ENCODE results near the gene THAP5.

Gene THAP5

DNA sequence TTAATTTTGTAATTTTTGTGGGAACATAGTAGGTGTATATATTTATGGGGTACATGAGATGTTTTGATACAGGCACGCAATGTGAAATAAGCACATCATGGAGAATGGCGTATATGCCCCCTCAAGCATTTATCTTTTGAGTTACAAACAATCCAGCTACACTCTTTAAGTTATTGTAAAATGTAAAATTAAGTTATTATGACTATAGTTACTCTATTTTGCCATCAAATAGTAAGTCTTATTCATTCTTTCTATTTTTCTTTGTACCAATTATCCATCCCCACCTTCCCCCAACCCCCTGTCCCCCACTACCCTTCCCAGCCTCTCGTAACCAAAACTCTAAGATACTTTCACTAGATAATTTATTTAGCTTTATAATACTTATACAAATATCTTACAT, 35.8 kb downstream of the THAP5 start:
- Histone ChIP-seq H3K79me2 (ENCODE audit: insufficient read depth, low read length) (no peaks in the 10 kb centered on the region), H3F3A (ENCODE audit: low read depth) (no peaks in the 10 kb centered on the region), H3K27me3 (ENCODE audit: insufficient read depth, low read length, poor library complexity, severe bottlenecking) (no peaks in the 10 kb centered on the region), H3K9me2 (replicated peaks; ENCODE audit: low read depth, low read length) (no peaks in the 10 kb centered on the region), H3K9me3 (ENCODE audit: insufficient read depth, low read depth, low read length) (no peaks in the 10 kb centered on the region), H3K4me1 (ENCODE audit: insufficient read depth, low read length, poor library complexity, severe bottlenecking) (no peaks in the 10 kb centered on the region), H4K20me1 (ENCODE audit: insufficient read depth, low read length, poor library complexity, severe bottlenecking) (no peaks in the 10 kb centered on the region), H3K4me2 (ENCODE audit: low read depth, low read length, poor library complexity, severe bottlenecking) (no peak overlapping the region), H2AFZ (ENCODE audit: low read length) (no peak overlapping the region), H3K36me3 (ENCODE audit: insufficient read depth, low read length) (no peaks in the 10 kb centered on the region), H3K9ac (ENCODE audit: low read depth, low read length, poor library complexity, severe bottlenecking) (no peak overlapping the region), H3K4me3 (ENCODE audit: low read length, poor library complexity, severe bottlenecking) (no peak overlapping the region)
- TF ChIP-seq EZH2phosphoT487 (IDR thresholded peaks at IDR 0.05; ENCODE audit: borderline replicate concordance): no peak
- TF ChIP-seq, protein P1, sequence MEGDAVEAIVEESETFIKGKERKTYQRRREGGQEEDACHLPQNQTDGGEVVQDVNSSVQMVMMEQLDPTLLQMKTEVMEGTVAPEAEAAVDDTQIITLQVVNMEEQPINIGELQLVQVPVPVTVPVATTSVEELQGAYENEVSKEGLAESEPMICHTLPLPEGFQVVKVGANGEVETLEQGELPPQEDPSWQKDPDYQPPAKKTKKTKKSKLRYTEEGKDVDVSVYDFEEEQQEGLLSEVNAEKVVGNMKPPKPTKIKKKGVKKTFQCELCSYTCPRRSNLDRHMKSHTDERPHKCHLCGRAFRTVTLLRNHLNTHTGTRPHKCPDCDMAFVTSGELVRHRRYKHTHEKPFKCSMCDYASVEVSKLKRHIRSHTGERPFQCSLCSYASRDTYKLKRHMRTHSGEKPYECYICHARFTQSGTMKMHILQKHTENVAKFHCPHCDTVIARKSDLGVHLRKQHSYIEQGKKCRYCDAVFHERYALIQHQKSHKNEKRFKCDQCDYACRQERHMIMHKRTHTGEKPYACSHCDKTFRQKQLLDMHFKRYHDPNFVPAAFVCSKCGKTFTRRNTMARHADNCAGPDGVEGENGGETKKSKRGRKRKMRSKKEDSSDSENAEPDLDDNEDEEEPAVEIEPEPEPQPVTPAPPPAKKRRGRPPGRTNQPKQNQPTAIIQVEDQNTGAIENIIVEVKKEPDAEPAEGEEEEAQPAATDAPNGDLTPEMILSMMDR (conservative IDR thresholded peaks at IDR 0.05; ENCODE audit: low read length): no peak

GRCh38 chr7:108529341-108529740, 40.2 kb downstream of the THAP5 start:
- H3K4me3 ChIP-seq (ENCODE audit: low read length, poor library complexity, severe bottlenecking): no peak overlapping the region
- H3K36me3 ChIP-seq (ENCODE audit: insufficient read depth, low read length): no peaks in the 10 kb centered on the region
- peaks cover 9% of the 10 kb centered on the region for H4K20me1 ChIP-seq (ENCODE audit: insufficient read depth, low read length, poor library complexity, severe bottlenecking)
- H3K27me3 ChIP-seq (ENCODE audit: insufficient read depth, low read length, poor library complexity, severe bottlenecking): no peaks in the 10 kb centered on the region
- peaks cover 15% of the 10 kb centered on the region for H3K4me1 ChIP-seq (ENCODE audit: insufficient read depth, low read length, poor library complexity, severe bottlenecking)
- H3K79me2 ChIP-seq (ENCODE audit: insufficient read depth, low read length): peaks cover 12% of the 10 kb centered on the region
- TF ChIP-seq EZH2phosphoT487 (IDR thresholded peaks at IDR 0.05; ENCODE audit: borderline replicate concordance): no peak
- TF ChIP-seq, protein P1 (conservative IDR thresholded peaks at IDR 0.05; ENCODE audit: low read length): no peak
- no peaks in the 10 kb centered on the region for H3F3A ChIP-seq (ENCODE audit: low read depth)
- no peak overlapping the region for H3K4me2 ChIP-seq (ENCODE audit: low read depth, low read length, poor library complexity, severe bottlenecking)
- no peaks in the 10 kb centered on the region for H3K9me2 ChIP-seq (replicated peaks; ENCODE audit: low read depth, low read length)
- no peaks in the 10 kb centered on the region for H3K9me3 ChIP-seq (ENCODE audit: insufficient read depth, low read depth, low read length)
- no peak overlapping the region for H3K9ac ChIP-seq (ENCODE audit: low read depth, low read length, poor library complexity, severe bottlenecking)
- H2AFZ ChIP-seq (ENCODE audit: low read length): no peak overlapping the region

GRCh38 chr7:108528183-108528712, 41.3 kb downstream of the THAP5 start:
- Histone ChIP-seq H3K4me1 (ENCODE audit: insufficient read depth, low read length, poor library complexity, severe bottlenecking) (peaks cover 26% of the 10 kb centered on the region), H3K9me3 (ENCODE audit: insufficient read depth, low read depth, low read length) (no peaks in the 10 kb centered on the region), H3K4me3 (ENCODE audit: low read length, poor library complexity, severe bottlenecking) (no peak overlapping the region), H3K79me2 (ENCODE audit: insufficient read depth, low read length) (peaks cover 23% of the 10 kb centered on the region), H3K36me3 (ENCODE audit: insufficient read depth, low read length) (no peaks in the 10 kb centered on the region), H3K9ac (ENCODE audit: low read depth, low read length, poor library complexity, severe bottlenecking) (no peak overlapping the region), H3K27me3 (ENCODE audit: insufficient read depth, low read length, poor library complexity, severe bottlenecking) (no peaks in the 10 kb centered on the region), H3K4me2 (ENCODE audit: low read depth, low read length, poor library complexity, severe bottlenecking) (no peak overlapping the region), H2AFZ (ENCODE audit: low read length) (no peak overlapping the region), H4K20me1 (ENCODE audit: insufficient read depth, low read length, poor library complexity, severe bottlenecking) (peaks cover 19% of the 10 kb centered on the region), H3K9me2 (replicated peaks; ENCODE audit: low read depth, low read length) (no peaks in the 10 kb centered on the region), H3F3A (ENCODE audit: low read depth) (no peaks in the 10 kb centered on the region)
- TF ChIP-seq, protein P1 (conservative IDR thresholded peaks at IDR 0.05; ENCODE audit: low read length): no peak

Measured in Loucy (cell line).